H1 (cell line): Measurements from ENCODE around the gene KCNIP3.

ENCODE experiments used
- KDM1A ChIP-seq: fragments of 200-600, 300-600 bp; sonication (generic); IDR thresholded peaks from 2 replicates; pipeline ENCODE4 v1.7.1; 2016; ENCODE audit warnings: mild to moderate bottlenecking, low read length, borderline replicate concordance
- POLR2A ChIP-seq, 2 experiments: IDR thresholded peaks; 1 replicate in 1 of 2; 2 replicates in 1 of 2; pipeline ENCODE4 v1.6.1; 2011; ENCODE audit warnings: low read depth in 2 of 2, low read length in 2 of 2, mild to moderate bottlenecking in 2 of 2; ENCODE audit errors: control extremely low read depth in 1 of 2
- RAD21 ChIP-seq, 2 experiments: IDR thresholded peaks in 1 of 2; conservative IDR thresholded peaks in 1 of 2; 2 replicates each; pipeline ENCODE4 v1.6.1; 2011; ENCODE audit warnings: low read depth in 2 of 2, low read length in 2 of 2, improper control_type of control experiment in 1 of 2, inconsistent platforms in 1 of 2, mild to moderate bottlenecking in 1 of 2, moderate library complexity in 1 of 2
- TF ChIP-seq, protein P1 (sequence below): IDR thresholded peaks from 2 replicates; pipeline ENCODE4 v1.6.1; 2012; ENCODE audit warnings: inconsistent platforms

GRCh38 chr2:95392320-95392719 lies 95.2 kb downstream of the KCNIP3 start:
- TF ChIP-seq KDM1A (no peak), POLR2A (IDR thresholded peaks at IDR 0.05; ENCODE audit: control extremely low read depth in 1 of 2, low read depth in 2 of 2, low read length in 2 of 2) (no peak), RAD21 (IDR thresholded peaks at IDR 0.05 in 1 of 2, conservative IDR thresholded peaks at IDR 0.05 in 1 of 2; ENCODE audit: low read depth in 2 of 2, low read length in 2 of 2) (no peak)
- TF ChIP-seq, protein P1, sequence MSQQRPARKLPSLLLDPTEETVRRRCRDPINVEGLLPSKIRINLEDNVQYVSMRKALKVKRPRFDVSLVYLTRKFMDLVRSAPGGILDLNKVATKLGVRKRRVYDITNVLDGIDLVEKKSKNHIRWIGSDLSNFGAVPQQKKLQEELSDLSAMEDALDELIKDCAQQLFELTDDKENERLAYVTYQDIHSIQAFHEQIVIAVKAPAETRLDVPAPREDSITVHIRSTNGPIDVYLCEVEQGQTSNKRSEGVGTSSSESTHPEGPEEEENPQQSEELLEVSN = no peak
